Mucosa of descending colon (tissue), 3 donors: Measurements from ENCODE around the gene PLEKHA7. TPM values are rescaled to one million over a fixed set of nuclear protein-coding genes. Genes with fewer than 3 reads are reported as not detected.

ENCODE experiments used
- ATAC-seq: fragments of 200-7000 bp; cut with Tn5 transposase; one replicate; pipeline ENCODE4 v1.9.1; 2020; ENCODE audit warnings: mild to moderate bottlenecking, moderate library complexity
- DNase-seq, 3 donors: peaks; one replicate each; pipeline ENCODE4 v3.0.0-alpha.2; 2020
- H3K36me3 ChIP-seq: fragments of 200-600 bp; one replicate; pipeline ENCODE4 v1.8.0; 2021; ENCODE audit warnings: low read depth, mild to moderate bottlenecking
- H3K4me1 ChIP-seq: fragments of 200-600 bp; one replicate; pipeline ENCODE4 v1.8.0; 2021; ENCODE audit warnings: low read depth, mild to moderate bottlenecking
- H3K4me3 ChIP-seq: fragments of 200-600 bp; one replicate; pipeline ENCODE4 v1.8.0; 2021; ENCODE audit warnings: mild to moderate bottlenecking
- H3K9me3 ChIP-seq: fragments of 200-600 bp; one replicate; pipeline ENCODE4 v1.8.0; 2021; ENCODE audit warnings: mild to moderate bottlenecking
- CTCF ChIP-seq: fragments of 200-600 bp; IDR thresholded peaks from one replicate; pipeline ENCODE4 v1.8.0; 2022; ENCODE audit warnings: antibody characterized with exemption, mild to moderate bottlenecking
- intact Hi-C, 2 donors: fragments of 100-400 bp; cut with DNase I in 1 of 2; cut with micrococcal nuclease in 1 of 2; formaldehyde crosslinking; loops; one replicate each; pipeline versions ENCODE4 v1.11.0 to v1.11.1; 2022; cut with DNase I, micrococcal nuclease
- total RNA-seq, 3 donors: library from RNA; stranded (reverse); fragmentation: NEBNext Ultra II Directional in 2 of 3; extraction: Animal tissue kit (Norgen Biotek cat#: 25700) in 2 of 3; gene quantifications; one replicate each; pipeline versions ENCODE4 v1.2.1 to v1.2.4, GENCODE V29; 2021 to 2023
- donor health status: DM: no; HTN: no; CAD: no; lungs with moderate emphysema.
- donor health status: DM: no; HTN: no; CAD: no.
- donor health status: DM: no; HTN: yes; CAD: no.

Gene PLEKHA7
- total RNA-seq, 3 donors from 2014 or later, result 67.0 to 120 (median 99.6) TPM

GRCh38 chr11:16814410-16815046 lies 199.7 kb downstream of the PLEKHA7 start:
- H3K4me1 ChIP-seq, result no peaks in the 10 kb centered on the region
- DNase-seq (no peak), ATAC-seq (peak; percentile 17)
- H3K9me3 ChIP-seq, result no peaks in the 10 kb centered on the region
- intact Hi-C loops, result no loop called here
- no peaks in the 10 kb centered on the region for H3K36me3 ChIP-seq
- TF ChIP-seq CTCF, result no peak
- H3K4me3 ChIP-seq, result no peak overlapping the region

DNA sequence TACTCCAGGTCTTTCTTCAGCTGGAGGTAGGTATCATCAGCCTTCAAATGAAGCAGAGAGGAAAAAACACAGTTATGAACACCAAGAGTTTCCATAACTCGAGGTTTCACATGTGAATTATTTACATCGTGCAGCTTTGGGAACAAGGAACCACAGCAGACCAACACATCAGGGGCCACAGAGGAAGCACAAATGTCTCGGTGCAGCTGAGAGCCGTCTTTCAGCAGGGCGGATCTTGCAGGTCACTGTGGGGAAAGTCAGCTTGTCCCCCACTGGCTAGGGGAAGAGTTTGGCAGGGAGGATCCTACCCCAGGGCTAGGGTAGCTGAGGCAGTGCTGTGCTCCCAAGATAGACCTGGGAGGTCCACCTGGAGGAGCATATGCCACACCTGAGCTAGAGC lies 201.1 kb downstream of the PLEKHA7 start:
- Histone ChIP-seq H3K4me3 (no peak overlapping the region), H3K9me3 (no peaks in the 10 kb centered on the region), H3K4me1 (no peaks in the 10 kb centered on the region), H3K36me3 (no peaks in the 10 kb centered on the region)
- DNase-seq, result no peak
- no peak for ATAC-seq
- intact Hi-C loops, result no loop called here
- no peak for TF ChIP-seq CTCF

DNA sequence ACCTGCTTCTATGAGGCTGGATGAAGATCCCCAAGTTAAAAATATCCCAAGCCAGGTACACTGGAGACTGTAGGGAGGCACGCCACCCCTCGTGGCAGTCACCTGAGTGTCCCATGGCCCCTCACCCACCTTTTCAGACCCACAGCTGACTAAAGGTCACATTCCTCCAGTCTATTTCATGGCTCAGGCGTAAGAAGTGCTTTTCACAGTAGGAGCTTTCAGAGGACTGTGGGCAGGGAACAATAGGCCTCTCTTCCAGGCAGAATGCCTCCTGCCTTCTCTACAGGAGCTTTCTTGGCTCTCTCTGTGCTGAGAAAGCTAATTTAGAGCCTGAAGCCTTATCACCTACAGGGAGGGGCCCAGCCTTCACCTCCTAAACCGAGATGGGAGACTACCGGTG lies 201.9 kb downstream of the PLEKHA7 start:
- Histone ChIP-seq H3K9me3 (no peaks in the 10 kb centered on the region), H3K36me3 (no peaks in the 10 kb centered on the region), H3K4me3 (no peak overlapping the region), H3K4me1 (no peaks in the 10 kb centered on the region)
- DNase-seq (no peak), ATAC-seq (no peak)
- TF ChIP-seq CTCF, result no peak
- intact Hi-C loops, result no loop called here

DNA sequence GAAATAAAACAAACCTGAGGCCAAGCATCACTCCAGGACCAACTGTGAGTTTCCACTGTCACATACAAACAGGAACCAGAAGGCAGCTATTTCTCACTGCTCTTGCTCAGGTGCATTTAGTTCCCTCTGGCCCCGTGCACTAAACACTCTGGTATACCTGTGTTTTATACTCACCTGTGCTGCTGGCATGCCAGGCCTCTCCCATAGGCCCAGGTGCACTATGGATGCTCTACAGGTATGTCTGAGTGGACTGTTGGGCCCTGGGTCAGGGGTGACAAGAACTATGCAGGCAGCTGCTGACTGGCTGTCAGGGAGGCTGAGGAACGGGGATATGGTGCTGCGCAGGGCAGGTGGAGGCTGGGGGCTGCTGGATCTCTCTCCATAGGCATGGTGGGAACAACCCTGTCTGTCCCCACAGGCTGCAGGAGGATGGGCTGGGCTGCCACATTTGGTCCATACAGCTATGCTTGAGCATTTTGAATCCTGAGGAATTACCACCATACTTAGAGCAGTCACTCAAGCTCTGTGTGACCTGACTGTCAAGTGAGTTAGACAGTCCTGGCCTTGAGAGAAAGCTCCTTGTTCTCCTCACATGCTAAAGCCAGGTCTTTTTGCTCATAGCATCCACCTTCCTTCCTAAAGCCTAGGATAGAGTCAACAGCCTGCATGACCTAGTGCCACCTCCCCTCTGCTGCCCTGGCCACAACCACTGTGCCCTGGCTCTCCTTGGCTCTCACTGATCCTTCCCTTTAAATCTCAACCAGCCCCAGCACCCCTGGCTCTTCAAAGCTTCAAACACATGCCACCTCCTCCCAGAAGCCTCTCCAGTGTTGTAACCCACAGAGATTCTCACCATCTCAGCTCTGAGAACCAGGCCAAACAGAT lies 202.8 kb downstream of the PLEKHA7 start:
- Histone ChIP-seq H3K4me1 (no peaks in the 10 kb centered on the region), H3K4me3 (no peak overlapping the region), H3K9me3 (no peaks in the 10 kb centered on the region), H3K36me3 (no peaks in the 10 kb centered on the region)
- intact Hi-C loops, result no loop called here
- ATAC-seq (no peak), DNase-seq (no peak)
- no peak for TF ChIP-seq CTCF

- Histone ChIP-seq H3K36me3 (no peaks in the 10 kb centered on the region), H3K9me3 (no peaks in the 10 kb centered on the region), H3K4me1 (peaks cover 7% of the 10 kb centered on the region), H3K4me3 (no peak overlapping the region)
- no peak for DNase-seq
- intact Hi-C loops, result no loop called here
- no peak for ATAC-seq
- TF ChIP-seq CTCF, result no peak
Measured at GRCh38 chr11:16809886-16810668, 204.1 kb downstream of the PLEKHA7 start.
